Measurements from ENCODE around the gene HINFP.
"Not testable (repeated sequence)": the region's sequence is repeated elsewhere in the genome, so short reads cannot be mapped to it uniquely, and the experiment has no call there.

The HINFP gene

DNA sequence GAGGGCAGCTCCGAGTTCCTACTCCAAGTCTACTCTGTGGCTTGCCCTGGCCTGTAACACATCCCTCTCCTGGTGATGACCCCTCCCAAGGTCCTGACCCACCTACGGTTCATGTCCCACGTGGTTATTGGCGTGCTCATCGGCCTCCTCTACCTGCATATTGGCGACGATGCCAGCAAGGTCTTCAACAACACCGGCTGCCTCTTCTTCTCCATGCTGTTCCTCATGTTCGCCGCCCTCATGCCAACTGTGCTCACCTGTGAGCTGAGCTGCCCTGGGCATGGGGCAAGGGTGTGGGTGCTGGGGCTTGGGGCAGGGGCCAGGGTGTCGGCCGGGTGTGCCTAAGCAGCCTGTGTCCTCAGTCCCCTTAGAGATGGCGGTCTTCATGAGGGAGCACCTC lies 37.1 kb downstream of the HINFP start:
- no peak for DNase-seq

DNA sequence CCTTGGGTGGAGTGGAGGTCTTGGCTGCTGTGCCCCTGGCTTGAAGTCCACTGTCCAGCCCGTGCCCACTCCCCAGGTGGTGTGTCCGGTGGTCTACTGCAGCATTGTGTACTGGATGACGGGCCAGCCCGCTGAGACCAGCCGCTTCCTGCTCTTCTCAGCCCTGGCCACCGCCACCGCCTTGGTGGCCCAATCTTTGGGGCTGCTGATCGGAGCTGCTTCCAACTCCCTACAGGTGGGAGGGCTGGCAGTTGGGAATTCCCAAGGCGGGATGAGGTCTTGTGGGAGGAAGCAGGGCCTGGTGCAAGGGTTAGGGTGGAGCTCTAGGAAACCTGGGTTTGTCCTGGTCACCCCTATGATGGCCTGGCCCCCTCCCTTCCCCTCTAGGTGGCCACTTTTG lies 38.8 kb downstream of the HINFP start:
- DNase-seq, result no peak

DNA sequence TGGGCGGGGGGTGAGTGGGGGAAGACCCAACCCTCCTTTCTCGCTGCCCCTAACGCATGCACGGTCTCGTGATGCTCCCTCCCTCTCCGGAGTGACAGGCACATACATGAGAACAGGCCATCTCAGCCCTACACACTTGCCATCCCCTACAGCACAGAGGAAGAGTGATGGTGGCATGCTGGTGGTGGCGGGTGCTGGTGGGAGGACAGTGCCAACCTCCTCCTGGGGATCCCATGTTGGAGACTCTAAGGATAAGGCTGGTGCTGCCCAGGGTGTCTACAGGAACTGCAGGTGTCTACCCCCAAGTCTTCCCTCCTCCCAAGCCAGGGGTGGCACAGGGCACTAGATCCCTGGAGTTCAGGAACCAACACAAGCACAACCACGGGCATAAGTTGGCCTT lies 40.5 kb downstream of the HINFP start:
- no peak for DNase-seq

DNA sequence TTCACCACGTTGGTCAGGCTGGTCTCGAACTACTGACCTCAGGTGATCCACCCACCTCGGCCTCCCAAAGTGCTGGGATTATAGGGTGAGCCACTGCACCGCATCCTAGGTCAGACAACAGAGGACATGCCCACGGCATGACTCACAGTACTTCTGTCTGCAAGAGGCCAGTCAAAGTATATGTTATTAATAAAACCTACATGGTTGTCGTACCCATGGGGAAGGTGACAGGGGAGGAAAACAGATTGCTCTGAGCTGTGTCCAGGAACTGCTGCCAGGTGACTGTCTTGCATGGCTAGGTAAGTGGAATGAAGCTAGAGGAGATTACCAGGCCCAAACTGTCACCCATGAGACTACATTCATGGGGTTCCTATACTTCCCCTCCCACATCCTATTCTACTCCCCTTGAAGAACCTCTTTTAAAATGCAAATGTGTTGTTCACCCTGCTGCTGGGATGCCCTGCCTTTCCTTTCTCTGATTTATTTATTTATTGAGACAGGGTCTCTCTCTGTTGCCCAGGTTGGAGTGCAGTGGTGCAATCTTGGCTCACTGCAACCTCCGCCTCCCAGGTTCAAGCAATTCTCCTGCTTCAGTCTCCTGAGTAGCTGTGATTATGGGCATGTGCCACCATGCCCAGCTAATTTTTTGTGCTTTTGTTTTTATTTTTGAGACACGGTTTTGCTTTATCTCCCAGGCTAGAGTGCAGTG lies 45.1 kb downstream of the HINFP start:
- DNase-seq, result no peak

DNA sequence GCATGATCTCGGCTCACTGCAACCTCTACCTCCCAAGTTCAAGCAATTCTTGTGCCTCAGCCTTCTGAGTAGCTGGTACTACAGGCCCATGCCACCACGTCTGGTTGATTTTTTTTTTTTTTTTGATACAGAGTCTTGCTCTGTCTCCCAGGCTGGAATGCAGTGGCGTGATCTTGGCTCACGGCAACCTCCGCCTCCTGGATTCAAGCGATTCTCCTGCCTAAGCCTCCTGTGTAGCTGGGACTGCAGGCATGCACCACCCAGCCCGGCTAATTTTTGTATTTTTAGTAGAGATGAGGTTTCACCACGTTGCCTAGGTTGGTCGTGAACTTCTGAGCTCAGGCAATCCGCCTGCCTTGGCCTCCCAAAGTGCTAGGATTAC lies 45.7 kb downstream of the HINFP start:
- not testable (repeated sequence) for DNase-seq

DNA sequence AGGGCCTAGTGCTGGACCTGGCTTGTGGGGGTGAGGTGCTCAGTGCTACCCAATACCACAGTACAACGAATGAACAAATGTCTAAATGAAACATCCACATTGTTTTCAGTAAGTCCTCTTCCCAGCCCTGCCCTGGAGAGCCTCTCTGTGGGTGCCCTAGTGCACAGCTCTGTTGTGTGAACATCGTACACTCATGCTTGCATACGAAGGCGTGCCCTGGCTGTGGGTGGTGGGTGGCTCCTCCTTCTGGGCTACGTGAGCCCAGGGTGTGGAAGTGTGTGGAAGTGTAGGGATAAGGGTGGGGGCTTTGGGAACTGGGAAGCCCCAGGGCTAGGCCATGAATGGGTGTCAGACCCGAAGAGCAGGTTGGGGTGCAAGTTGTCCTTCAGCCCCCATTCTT lies 46.6 kb downstream of the HINFP start:
- DNase-seq, result no peak

DNA sequence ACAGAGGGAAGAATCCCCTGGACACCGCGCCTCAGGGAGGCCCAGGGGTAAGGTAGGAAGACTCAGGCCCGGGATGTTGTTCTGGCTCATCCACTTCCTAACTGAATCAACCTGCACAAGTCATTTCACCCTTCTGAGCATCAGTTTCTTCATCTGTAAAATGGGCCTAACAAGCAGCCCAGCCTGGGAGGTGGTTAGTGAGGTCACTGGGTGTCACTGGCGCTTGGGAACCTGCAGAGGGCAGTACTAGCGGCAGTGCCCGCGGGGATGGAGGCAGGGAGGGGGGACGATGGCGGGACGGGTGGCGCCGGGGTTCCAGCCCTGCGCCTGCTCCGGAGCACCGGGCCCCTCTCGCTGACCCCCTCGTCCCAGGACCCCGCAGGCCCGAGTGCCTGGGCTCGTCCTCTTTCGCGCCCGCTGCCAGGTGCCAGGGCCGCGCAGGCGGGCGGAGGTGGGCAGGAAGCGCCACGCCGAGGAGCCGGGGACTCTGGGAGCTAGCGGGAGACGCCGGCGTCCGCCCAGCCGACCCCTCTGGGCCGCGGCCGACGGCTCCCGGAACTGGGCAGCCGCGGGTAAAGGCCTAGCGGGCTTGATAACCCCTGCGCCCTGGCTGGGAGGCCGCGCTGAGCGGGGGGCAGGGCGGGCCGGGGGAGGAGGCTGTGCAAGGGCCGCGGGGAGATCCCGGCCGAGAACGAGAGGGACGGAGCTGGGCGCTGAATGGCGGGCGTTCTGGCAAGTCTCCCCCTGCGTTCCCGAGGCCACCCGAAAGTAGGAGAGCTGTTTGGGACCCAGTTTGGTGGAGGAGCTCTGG lies 47.3 kb downstream of the HINFP start, which contains the start of gene NLRX1:
TSS of gene NLRX1 (plus strand) at position 255 of the 811 bp plus-strand sequence. CDS start 2,679 bp downstream, outside the sequence.
- peak; percentile 60 for DNase-seq

DNA sequence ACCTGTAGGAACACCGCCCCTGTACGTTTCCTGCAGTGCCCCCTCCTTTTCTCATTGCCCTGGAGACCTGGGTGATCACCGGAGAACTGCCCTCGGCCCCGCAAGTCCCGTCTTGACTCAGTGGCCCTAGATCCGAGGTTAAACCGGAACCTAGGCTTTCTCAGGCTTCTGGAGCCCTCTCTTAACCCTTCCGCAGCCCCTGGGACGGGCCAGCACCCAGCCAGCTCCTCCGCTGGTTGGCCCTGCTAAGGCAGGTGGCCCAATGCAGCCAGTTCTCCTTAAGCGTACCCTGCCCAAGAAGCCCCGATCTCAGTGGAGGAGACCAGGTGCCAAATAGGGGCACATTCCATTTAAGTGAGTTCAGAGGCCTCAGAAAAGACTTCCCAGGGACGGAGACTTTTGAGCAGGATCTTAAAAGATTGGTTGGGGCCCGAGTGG lies 47.9 kb downstream of the HINFP start:
- DNase-seq, result no peak

DNA sequence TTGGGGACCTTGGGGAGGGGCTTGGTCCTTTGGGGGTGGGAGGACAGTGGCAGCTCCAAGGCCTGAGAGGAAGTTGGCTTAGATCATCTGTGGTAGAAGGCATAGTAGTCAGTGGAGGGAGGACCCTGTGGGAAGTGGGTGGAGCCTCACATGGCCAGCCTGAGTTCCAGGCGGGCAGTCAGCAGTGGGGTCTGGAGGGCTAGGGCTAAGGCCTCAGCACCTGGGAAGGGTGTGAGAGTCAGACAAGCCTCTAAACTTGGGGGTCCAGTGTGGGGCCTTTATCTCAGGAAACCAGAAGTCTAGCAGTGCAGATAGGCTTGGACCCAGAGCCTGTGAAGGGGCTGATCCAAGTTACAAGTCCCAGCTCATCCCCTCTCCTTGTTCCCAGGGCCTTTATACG lies 51.1 kb downstream of the HINFP start:
- no peak for DNase-seq

DNA sequence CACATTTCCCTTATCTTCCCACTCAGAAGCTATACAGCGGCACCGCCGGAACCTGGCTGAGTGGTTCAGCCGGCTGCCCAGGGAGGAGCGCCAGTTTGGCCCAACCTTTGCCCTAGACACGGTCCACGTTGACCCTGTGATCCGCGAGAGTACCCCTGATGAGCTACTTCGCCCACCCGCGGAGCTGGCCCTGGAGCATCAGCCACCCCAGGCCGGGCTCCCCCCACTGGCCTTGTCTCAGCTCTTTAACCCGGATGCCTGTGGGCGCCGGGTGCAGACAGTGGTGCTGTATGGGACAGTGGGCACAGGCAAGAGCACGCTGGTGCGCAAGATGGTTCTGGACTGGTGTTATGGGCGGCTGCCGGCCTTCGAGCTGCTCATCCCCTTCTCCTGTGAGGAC lies 52.1 kb downstream of the HINFP start:
- DNase-seq, result no peak

DNA sequence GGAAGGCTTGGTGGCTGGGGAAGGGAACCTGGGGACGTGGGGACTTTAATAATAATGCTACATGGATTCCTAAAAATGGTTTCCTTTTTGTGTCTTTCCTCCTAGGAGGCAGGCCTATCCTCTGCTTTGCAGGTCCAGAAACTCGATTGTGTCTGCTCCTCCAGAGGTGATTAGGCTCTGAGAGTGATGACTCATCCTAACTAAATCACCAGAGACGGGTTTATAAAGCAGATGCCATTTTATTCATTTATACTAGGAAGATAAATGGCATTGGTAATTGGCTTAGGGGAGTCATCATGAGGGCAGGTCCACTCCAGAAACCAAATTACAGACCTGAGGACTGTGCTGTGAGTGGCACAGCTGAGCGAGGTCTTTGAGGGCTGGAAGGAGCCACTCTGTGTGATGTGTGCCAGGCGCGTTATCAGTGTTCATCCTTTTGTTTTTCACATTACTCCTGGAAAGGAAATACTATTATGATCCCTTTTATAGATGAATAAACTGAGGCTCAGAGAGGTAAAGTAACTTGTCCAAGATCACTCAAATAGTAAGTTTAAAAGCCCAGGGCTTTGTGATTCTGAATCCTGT lies 54.2 kb downstream of the HINFP start:
- no peak for DNase-seq

DNA sequence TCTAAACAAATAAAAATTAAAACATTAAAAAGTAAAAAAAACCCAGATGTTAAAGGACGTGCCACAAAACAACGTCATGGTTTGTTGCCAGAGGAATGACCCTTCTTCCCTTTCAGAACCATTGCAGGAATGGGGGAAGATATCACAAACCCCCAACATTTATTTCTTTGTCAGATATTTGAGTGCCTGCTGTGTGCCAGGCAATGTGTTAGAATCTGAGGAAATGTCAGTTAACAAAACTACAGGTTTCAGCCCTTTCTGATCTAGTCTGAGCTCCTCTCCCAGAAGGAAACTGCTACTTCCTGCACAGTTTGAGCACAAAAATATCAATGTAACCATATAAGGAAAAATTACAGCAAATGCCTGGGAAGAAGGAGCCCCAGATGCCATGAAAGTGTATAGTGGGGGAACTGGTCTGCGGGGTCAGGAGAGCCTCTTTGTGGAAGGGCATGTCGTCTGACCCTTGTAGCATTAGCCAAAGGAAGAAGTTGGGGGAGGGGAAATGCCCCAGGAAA lies 56.8 kb downstream of the HINFP start:
- DNase-seq, result no peak

DNA sequence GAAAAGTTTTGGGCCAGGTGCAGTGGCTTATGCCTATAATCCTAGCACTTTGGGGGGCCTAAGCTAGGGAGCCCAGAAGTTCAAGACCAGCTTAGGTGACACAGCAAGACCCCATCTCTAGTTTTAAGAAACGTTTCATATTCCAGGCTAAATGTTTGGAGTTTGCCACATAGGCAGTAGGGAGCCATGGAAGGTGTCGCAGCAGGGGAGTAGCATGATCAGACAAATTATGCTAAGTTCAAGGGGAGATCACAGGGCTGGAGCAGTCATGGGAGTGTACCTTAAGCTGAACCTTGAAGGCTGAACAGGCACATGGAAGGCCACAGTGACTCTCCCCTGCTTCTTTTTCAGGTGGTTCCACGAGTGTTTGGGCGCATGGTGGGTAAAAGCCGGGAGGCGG lies 58.0 kb downstream of the HINFP start:
- DNase-seq, result no peak

DNA sequence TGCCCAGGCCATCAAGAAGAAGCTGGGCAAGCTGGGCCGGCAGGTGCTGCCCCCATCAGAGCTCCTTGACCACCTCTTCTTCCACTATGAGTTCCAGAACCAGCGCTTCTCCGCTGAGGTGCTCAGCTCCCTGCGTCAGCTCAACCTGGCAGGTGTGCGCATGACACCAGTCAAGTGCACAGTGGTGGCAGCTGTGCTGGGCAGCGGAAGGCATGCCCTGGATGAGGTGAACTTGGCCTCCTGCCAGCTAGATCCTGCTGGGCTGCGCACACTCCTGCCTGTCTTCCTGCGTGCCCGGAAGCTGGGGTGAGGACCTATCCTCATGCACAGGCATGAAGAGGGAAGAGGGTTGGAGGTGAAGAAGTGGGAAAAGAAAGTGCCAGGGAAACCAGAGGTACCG lies 58.6 kb downstream of the HINFP start:
- peak; percentile 81 for DNase-seq

DNA sequence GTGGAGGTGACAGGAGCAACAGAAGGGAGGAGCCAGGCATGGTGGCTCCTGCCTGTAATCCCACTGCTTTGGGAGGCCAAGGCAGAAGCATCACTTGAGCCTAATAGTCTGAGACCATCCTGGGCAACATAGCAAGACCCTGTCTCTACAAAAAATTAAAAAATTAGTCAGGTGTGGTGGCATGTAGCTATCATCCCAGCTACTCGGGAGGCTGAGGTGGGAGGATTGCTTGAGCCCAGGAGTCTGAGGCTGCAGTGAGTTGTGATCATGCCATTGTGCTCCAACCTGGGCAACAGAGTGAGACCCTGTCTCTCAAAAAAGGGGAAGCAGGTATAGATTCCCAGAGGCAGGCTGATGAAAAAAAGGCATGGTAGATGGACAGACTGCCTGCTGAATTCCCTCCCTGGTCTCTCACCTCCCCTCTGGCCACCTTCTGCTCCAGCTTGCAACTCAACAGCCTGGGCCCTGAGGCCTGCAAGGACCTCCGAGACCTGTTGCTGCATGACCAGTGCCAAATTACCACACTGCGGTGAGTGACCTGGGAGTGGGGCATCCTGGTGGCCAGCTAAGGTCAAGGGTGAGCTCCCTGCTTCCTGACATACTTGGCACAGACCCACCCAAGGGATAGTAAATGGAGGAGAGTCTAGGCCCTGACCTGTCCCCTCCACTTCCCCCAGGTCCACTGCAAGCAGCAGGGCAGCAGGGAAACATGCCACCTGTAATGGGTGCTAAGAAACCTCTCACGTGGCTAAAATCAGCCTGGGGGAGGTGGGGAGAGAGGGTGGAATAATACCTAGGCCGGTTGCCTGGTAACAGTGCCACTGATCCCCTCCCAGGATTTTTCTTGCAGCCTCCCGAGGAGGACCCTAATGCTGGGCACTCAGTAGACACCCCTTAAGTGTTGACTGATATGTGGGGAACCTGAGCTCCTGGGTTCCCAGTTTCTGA lies 59.6 kb downstream of the HINFP start:
- no peak for DNase-seq

DNA sequence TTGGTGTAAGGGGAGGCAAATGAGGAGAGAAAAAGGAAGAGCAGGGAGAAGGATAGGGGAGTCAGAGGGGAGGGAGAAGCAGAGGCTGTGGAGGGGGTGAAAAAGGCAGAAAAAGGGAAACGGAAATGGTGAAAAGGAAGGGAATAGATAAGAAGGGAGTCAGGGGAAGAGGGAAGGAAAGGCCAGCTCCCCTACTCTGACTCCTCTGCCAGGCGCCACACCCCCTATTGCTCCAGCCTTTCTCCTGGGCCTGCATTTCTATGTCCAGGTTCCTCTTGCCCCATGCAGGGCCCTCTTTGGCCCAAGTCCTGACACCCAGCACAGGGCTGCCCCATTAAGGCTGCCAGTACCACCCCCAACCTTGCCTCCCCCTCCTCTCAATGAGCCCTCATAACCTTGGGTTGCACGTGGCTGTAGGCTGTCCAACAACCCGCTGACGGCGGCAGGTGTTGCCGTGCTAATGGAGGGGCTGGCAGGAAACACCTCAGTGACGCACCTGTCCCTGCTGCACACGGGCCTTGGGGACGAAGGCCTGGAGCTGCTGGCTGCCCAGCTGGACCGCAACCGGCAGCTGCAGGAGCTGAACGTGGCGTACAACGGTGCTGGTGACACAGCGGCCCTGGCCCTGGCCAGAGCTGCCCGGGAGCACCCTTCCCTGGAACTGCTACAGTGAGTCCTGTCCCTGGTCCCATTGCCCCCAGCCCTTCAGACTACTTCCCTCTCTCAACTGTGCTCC lies 60.5 kb downstream of the HINFP start:
- no peak for DNase-seq

DNA sequence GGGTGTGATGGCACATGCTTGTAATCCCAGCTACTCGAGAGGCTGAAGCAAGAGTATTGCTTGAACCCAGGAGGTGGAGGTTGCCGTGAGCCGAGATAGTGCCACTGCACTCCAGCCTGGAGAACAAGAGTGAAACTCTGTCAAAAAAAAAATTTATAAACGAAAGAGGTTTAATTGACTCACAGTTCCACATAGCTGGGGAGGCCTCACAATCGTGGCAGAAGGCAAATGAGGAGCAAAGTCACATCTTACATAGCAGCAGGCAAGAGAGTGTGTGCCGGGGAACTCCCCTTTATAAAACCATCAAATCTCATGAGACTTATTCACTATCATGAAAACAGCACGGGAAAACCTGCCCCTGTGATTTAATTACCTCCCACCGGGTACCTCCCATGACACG lies 63.0 kb downstream of the HINFP start:
- not testable (repeated sequence) for DNase-seq
